GM06990 (cell line): ENCODE data around the gene ATF6.

Source experiments
- DNase-seq: peaks from one replicate; pipeline ENCODE4 v3.0.0-alpha.2; 2011; ENCODE audit not compliant: insufficient read length; ENCODE audit errors: extremely low read depth
- H3K27me3 ChIP-seq: replicated peaks from 2 replicates; pipeline ENCODE4 v1.6.0; 2011; ENCODE audit warnings: low read length; ENCODE audit not compliant: control insufficient read depth, insufficient read depth
- H3K36me3 ChIP-seq: 2 replicates; pipeline ENCODE4 v1.5.1; 2011; ENCODE audit warnings: low read length; ENCODE audit not compliant: control insufficient read depth, insufficient read depth
- H3K4me3 ChIP-seq: replicated peaks from 2 replicates; pipeline ENCODE4 v1.5.1; 2011; ENCODE audit warnings: low read depth, mild to moderate bottlenecking, control low read depth, low read length
- TF ChIP-seq, protein P1 (sequence below): IDR thresholded peaks from 2 replicates; pipeline ENCODE4 v1.5.1; 2011; ENCODE audit warnings: low read length, control low read depth, mild to moderate bottlenecking, inconsistent platforms; ENCODE audit not compliant: insufficient read depth, poor library complexity, severe bottlenecking

Gene ATF6

DNA sequence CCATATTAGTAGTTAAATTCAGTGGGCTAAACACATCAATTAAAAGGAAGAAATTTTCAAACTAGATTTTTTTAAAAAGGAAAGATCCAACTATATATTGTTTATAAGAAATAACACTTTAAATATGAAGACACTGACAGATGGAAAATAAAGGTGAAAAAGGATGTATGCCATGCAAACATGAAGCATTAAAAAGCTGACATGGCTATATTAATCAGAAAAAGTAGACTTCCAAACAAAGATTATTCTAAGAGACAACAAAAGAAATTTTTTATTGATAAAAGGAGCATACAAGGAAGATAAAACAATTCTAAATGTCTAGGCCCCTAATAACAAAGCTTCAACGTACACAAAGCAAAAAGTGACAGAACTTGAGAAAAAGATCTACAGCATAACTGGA lies 92.2 kb downstream of the ATF6 start:
- TF ChIP-seq, protein P1, sequence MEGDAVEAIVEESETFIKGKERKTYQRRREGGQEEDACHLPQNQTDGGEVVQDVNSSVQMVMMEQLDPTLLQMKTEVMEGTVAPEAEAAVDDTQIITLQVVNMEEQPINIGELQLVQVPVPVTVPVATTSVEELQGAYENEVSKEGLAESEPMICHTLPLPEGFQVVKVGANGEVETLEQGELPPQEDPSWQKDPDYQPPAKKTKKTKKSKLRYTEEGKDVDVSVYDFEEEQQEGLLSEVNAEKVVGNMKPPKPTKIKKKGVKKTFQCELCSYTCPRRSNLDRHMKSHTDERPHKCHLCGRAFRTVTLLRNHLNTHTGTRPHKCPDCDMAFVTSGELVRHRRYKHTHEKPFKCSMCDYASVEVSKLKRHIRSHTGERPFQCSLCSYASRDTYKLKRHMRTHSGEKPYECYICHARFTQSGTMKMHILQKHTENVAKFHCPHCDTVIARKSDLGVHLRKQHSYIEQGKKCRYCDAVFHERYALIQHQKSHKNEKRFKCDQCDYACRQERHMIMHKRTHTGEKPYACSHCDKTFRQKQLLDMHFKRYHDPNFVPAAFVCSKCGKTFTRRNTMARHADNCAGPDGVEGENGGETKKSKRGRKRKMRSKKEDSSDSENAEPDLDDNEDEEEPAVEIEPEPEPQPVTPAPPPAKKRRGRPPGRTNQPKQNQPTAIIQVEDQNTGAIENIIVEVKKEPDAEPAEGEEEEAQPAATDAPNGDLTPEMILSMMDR, result no peak
- H3K36me3 ChIP-seq, result peaks cover 2% of the 10 kb centered on the region
- no peaks in the 10 kb centered on the region for H3K27me3 ChIP-seq
- DNase-seq, result no peak
- no peak overlapping the region for H3K4me3 ChIP-seq

- no peaks in the 10 kb centered on the region for H3K27me3 ChIP-seq
- TF ChIP-seq, protein P1, result no peak
- H3K36me3 ChIP-seq, result peaks cover 1% of the 10 kb centered on the region
- no peak overlapping the region for H3K4me3 ChIP-seq
- no peak for DNase-seq
Observed at GRCh38 chr1:161863549-161863948, 97.4 kb downstream of the ATF6 start.

- DNase-seq, result no peak
Observed at GRCh38 chr1:161864577-161864976, 98.5 kb downstream of the ATF6 start.

GRCh38 chr1:161866241-161866640 lies 100.1 kb downstream of the ATF6 start:
- TF ChIP-seq, protein P1, result no peak
- Histone ChIP-seq H3K36me3 (peaks cover 1% of the 10 kb centered on the region), H3K27me3 (no peaks in the 10 kb centered on the region), H3K4me3 (no peak overlapping the region)
- no peak for DNase-seq

More at GRCh38 chr1:161864577-161864976, 98.5 kb downstream of the ATF6 start:
- TF ChIP-seq, protein P1, result no peak
- H3K27me3 ChIP-seq, result no peaks in the 10 kb centered on the region
- peaks cover 1% of the 10 kb centered on the region for H3K36me3 ChIP-seq
- H3K4me3 ChIP-seq, result no peak overlapping the region

DNA sequence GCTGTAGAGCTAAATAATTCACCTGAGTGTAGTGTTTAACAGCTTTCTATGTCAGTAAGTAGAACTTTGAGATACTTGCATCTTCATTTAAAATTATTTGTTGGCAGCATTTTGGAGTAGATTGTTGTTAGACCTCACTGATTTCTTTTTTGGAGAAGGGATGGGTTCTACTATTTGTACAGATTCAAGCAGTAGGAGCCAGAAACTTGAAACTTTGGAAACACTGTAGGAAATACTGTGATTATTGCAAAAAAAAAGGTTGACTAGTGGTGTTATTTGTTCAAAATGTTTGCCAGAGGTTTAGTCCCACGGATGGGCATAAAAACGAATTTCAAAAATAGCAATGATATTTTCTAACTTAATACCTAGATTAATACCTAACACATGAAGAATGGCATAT lies 102.7 kb downstream of the ATF6 start:
- Histone ChIP-seq H3K36me3 (peaks cover 1% of the 10 kb centered on the region), H3K27me3 (no peaks in the 10 kb centered on the region), H3K4me3 (no peak overlapping the region)
- DNase-seq, result no peak
- TF ChIP-seq, protein P1, result no peak

DNA sequence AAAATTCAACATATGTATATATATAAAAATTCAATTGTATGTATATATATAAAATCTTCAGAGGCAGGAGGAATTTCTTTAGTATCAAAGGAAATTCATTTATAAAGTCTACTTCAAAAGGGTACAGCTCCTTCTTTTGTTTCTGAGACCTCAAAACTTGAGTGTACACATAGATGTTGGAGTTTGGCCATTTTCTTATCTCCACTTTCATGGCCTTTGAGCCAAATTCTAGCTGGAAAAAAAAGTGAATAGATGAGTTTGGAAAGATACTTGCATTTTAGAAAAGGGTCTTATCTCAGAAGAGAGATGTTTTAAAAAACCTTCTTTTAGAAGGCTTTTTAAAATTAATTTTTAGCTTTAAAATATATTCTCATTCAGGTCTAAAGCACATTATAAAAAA lies 103.2 kb downstream of the ATF6 start:
- TF ChIP-seq, protein P1, result no peak
- peaks cover 1% of the 10 kb centered on the region for H3K36me3 ChIP-seq
- no peak for DNase-seq
- no peak overlapping the region for H3K4me3 ChIP-seq
- H3K27me3 ChIP-seq, result no peaks in the 10 kb centered on the region
